HG03520 (cell line): Measurements from ENCODE around the gene BARHL1.

Experiments used
- ATAC-seq: cut with Tn5 transposase; IDR thresholded peaks from one replicate; pipeline ENCODE4 v1.9.1; 2021; ENCODE audit warnings: mild to moderate bottlenecking, moderate library complexity; ENCODE audit not compliant: unreplicated experiment

The BARHL1 gene

GRCh38 chr9:132582276-132582785, at the start of gene BARHL1:
Gene BARHL1, plus strand, starts transcription at chr9:132582606. Its CDS starts 192 bp downstream, at chr9:132582798.
- ATAC-seq, result no peak

GRCh38 chr9:132534832-132535231, 47.6 kb upstream of the BARHL1 start:
- ATAC-seq, result no peak

- no peak for ATAC-seq
Measured at GRCh38 chr9:132536124-132536523, 46.3 kb upstream of the BARHL1 start.

DNA sequence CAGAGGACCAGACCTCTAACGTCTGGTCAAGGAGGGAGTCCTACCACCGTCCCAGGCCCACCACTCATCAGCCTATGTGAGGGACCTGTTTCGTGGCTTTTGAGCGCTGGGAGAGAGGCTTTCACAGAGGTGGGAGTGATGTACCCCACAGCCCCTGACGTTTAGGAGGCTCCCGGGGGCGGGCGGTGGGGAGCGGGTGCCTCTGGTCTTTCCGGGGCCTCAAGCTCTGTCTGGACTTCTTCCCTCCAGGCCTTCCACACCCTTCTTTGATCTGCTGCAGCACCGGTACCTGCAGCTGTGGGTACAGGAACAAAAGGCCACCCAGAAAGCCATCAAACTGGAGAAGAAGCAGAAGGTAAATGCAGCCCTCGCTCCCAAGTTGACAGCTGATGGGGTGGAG, 45.1 kb upstream of the BARHL1 start:
- no peak for ATAC-seq

- no peak for ATAC-seq
Measured at GRCh38 chr9:132538071-132538470, 44.3 kb upstream of the BARHL1 start.

- ATAC-seq, result no peak
Measured at GRCh38 chr9:132539096-132539495, 43.3 kb upstream of the BARHL1 start.

- no peak for ATAC-seq
Measured at GRCh38 chr9:132541051-132541450, 41.4 kb upstream of the BARHL1 start.

DNA sequence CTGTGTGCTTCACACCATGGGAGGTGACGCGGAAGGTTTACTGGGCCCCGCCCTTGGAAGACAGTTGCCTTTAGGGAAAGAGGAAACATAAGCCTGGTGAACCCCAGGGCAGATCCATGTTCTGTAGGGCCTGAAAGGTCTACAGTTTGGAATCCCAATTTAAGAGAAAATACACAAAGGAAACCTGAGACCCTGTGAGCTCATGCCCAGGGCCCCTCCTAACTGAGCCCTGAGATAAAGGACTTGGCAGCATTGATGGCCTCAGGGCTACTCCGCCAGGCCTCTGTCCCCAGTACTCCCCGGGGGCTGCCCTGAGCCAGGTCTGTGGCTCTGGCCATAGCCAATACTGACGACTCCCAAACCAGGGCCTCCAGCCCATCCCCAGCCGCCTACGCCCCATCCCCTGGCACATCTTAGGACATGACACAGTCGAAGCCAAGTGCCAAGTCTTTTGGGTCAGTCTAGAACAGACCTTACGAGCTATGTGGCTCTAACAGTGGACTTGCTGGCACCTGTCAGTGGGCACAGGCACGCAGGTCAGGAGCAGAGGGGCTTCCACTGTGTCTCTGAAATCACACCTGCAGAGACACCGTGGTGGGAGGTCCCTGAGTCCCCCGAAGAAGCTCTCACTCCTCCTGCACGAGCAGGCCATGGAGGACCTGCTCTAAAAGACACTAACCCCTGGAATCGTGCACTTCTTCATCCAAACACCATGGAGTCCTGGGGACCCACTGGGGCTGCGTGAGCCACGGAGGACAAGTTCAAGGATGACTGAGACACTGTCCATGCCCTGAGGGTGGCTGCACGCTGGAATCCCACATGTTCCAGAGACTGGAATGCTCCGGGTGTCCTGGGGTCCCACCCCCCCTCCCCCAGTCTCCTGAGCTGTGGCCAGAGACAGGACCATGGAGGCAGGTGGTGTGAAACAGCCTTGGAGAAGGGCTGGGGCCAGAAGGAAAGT, 40.3 kb upstream of the BARHL1 start:
- ATAC-seq, result no peak

GRCh38 chr9:132543251-132543650, 39.2 kb upstream of the BARHL1 start:
- ATAC-seq, result no peak

- ATAC-seq, result no peak
Measured at GRCh38 chr9:132543960-132544359, 38.4 kb upstream of the BARHL1 start.

DNA sequence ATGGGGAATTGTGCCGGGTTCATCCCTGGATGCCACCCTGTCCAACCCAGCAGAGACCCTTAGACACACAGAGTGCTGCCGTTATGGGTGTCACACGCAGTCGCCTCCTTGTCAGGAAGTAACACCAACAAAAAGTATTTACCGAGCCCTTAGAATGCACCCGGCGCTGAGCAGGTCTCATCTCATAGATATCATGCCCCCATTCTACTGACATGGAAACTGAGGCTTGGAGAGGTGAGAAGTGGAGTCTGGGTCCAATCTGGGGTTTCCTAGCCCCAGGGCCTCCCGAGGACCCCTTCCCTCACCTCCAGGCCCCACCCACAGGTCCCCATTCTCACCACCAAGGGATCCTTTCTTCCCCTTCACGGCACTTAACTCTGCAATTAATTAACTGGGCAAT, 36.8 kb upstream of the BARHL1 start:
- no peak for ATAC-seq

DNA sequence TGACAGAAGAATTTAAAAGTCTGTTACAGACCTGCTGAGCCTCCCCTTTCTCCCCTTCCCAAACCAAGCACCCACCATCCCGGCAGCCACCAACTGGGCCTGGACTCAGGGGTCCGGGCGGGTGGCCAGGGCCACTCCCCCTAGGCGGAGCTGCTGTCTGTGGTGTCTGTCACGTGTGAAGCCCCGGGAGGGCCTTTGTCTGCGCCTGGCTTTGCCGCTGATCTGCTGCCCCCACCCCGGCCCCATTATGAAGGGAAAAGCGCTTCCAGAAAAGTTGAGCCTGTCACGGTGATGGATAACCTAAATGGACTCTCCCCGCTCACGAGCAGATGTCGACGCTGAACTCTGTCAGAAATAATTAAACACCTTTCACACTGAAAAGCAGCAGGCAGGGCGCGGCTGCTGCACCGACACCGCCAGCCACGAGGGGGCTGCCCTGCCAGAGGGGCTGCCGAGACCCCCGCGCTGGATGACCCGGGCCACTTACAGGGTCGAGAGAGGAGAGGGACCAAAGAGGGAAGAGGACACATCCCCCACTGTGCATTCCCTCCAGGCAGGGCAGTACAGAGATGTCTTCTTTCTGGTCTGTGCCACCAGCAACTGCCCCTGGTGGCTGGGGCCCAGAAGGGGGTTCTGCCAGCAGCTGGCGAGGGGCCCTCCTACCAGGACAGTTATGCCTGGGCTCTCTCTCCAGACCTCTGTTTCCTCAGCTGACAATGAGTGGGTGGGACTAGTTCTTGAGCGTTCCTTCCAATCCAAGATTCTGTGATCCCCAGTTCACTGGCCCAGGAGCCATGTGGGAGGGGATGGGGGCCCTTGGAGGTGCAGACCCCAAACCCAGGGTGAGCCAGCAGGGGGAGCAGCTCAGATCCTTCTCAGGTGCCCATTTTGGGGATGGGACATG, 36.0 kb upstream of the BARHL1 start:
- ATAC-seq, result no peak

- no peak for ATAC-seq
Measured at GRCh38 chr9:132547052-132547431, 35.4 kb upstream of the BARHL1 start.

DNA sequence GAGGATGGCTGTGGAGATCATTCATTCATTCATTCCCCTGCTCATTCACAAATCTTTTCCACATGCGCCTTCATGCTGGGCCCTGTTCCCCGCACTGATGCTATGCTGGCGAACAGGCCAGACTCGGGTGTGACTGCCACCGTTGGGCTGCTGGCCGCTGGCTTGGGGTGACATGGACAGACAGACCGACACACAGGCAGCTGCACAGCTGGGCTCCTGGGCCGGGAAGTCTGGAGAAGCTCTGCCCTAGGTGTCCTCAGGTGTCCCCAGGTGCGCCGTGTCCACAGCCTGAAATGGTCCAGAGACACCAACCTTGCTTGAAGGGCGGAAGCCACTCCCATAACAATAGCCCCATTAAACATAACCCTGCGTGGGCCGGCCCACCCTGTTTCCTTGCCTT, 35.0 kb upstream of the BARHL1 start:
- ATAC-seq, result no peak

GRCh38 chr9:132547976-132548730, 34.3 kb upstream of the BARHL1 start:
- ATAC-seq, result no peak

GRCh38 chr9:132548751-132549640, 33.4 kb upstream of the BARHL1 start:
- ATAC-seq, result no peak

GRCh38 chr9:132551556-132551955, 30.9 kb upstream of the BARHL1 start:
- no peak for ATAC-seq

GRCh38 chr9:132552041-132552440, 30.4 kb upstream of the BARHL1 start:
- ATAC-seq, result no peak

- ATAC-seq, result no peak
Measured at GRCh38 chr9:132554755-132555154, 27.7 kb upstream of the BARHL1 start.

GRCh38 chr9:132555528-132555927, 26.9 kb upstream of the BARHL1 start:
- ATAC-seq, result no peak
